Subcutaneous abdominal adipose tissue (tissue), 5 donors: ENCODE data around the gene SLC25A39.

Experiments
- H3K27ac ChIP-seq: one replicate; pipeline ENCODE4 v1.7.0; 2013; ENCODE audit warnings: low read depth, mild to moderate bottlenecking, inconsistent platforms, low read length, moderate library complexity
- H3K27me3 ChIP-seq, 5 donors: one replicate each; pipeline ENCODE4 v1.7.0; 2013; ENCODE audit warnings: low read length in 5 of 5, inconsistent platforms in 1 of 5; ENCODE audit not compliant: control insufficient read depth in 5 of 5, insufficient read depth in 4 of 5
- H3K36me3 ChIP-seq, 5 donors: one replicate each; pipeline ENCODE4 v1.7.0; 2013; ENCODE audit warnings: low read length in 5 of 5; ENCODE audit not compliant: control insufficient read depth in 5 of 5, insufficient read depth in 5 of 5
- H3K4me1 ChIP-seq, 5 donors: one replicate each; pipeline ENCODE4 v1.7.0; 2013; ENCODE audit warnings: low read length in 5 of 5, mild to moderate bottlenecking in 3 of 5, moderate library complexity in 1 of 5; ENCODE audit not compliant: control insufficient read depth in 5 of 5, insufficient read depth in 5 of 5
- H3K4me3 ChIP-seq, 5 donors: one replicate each; pipeline ENCODE4 v1.7.0; 2013; ENCODE audit warnings: low read length in 5 of 5, low read depth in 1 of 5
- H3K9ac ChIP-seq, 5 donors: one replicate each; pipeline ENCODE4 v1.7.0; 2013; ENCODE audit warnings: low read length in 5 of 5, mild to moderate bottlenecking in 4 of 5, moderate library complexity in 3 of 5
- H3K9me3 ChIP-seq, 5 donors: one replicate each; pipeline ENCODE4 v1.7.0; 2013; ENCODE audit warnings: low read length in 5 of 5; ENCODE audit not compliant: control insufficient read depth in 5 of 5
- donor health status: healthy.
- donor health status: healthy.
- donor health status: healthy.
- donor health status: healthy.
- donor health status: healthy.

The SLC25A39 gene

GRCh38 chr17:44362459-44362948 lies 37.9 kb upstream of the SLC25A39 start:
- Histone ChIP-seq H3K4me1 (peaks cover 0 to 35% (median 30%) of the 10 kb centered on the region in 5 donors), H3K27me3 (peaks cover 0 to 2% (median 0%) of the 10 kb centered on the region in 5 donors), H3K9ac (peak overlapping the region in 1 of 5 donors; percentile 72), H3K27ac (no peak overlapping the region), H3K4me3 (peak overlapping the region in 4 of 5 donors; percentile 64 to 74 (median 65)), H3K9me3 (no peaks in the 10 kb centered on the region), H3K36me3 (no peaks in the 10 kb centered on the region)

- Histone ChIP-seq H3K27ac (no peak overlapping the region), H3K9me3 (no peaks in the 10 kb centered on the region), H3K4me1 (peaks cover 0 to 30% (median 29%) of the 10 kb centered on the region in 5 donors), H3K36me3 (no peaks in the 10 kb centered on the region), H3K9ac (no peak overlapping the region), H3K27me3 (peaks cover 0 to 2% (median 0%) of the 10 kb centered on the region in 5 donors), H3K4me3 (no peak overlapping the region)
Measured at GRCh38 chr17:44361292-44362260, 37.0 kb upstream of the SLC25A39 start.

GRCh38 chr17:44360826-44361225 lies 36.2 kb upstream of the SLC25A39 start:
- peaks cover 0 to 27% (median 25%) of the 10 kb centered on the region in 5 donors for H3K4me1 ChIP-seq
- H3K27me3 ChIP-seq: peaks cover 0 to 2% (median 0%) of the 10 kb centered on the region in 5 donors
- H3K4me3 ChIP-seq: no peak overlapping the region
- H3K36me3 ChIP-seq: no peaks in the 10 kb centered on the region
- no peaks in the 10 kb centered on the region for H3K9me3 ChIP-seq
- no peak overlapping the region for H3K9ac ChIP-seq
- H3K27ac ChIP-seq: no peak overlapping the region

DNA sequence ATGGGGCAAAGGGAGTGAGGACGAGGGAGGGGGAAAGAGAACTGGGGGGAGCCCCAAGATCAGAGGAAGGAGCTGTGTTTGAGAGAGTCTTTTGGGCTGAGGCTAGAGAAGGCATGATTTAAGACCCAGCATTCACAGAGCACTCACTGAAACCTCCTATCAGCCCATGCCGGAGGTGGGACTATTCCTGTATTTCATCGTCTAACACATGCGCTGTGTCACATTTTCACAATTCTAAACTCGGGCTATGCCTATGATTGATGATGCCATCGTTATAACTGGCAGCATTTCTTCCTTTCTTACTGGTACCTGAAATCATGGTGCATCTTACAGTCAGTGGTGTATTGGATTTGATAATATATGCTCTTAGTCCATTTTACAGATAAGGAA lies 35.5 kb upstream of the SLC25A39 start:
- no peaks in the 10 kb centered on the region for H3K9me3 ChIP-seq
- H3K36me3 ChIP-seq: no peaks in the 10 kb centered on the region
- H3K4me3 ChIP-seq: no peak overlapping the region

GRCh38 chr17:44359458-44360143 lies 35.0 kb upstream of the SLC25A39 start:
- Histone ChIP-seq H3K36me3 (no peaks in the 10 kb centered on the region), H3K4me3 (no peak overlapping the region), H3K27ac (no peak overlapping the region), H3K27me3 (peaks cover 0 to 2% (median 0%) of the 10 kb centered on the region in 5 donors), H3K4me1 (peaks cover 0 to 21% (median 14%) of the 10 kb centered on the region in 5 donors), H3K9ac (no peak overlapping the region), H3K9me3 (no peaks in the 10 kb centered on the region)

More for the DNA sequence above, 35.5 kb upstream of the SLC25A39 start:
- H3K9ac ChIP-seq: no peak overlapping the region
- peaks cover 0 to 2% (median 0%) of the 10 kb centered on the region in 5 donors for H3K27me3 ChIP-seq
- H3K4me1 ChIP-seq: peaks cover 0 to 25% (median 18%) of the 10 kb centered on the region in 5 donors
- no peak overlapping the region for H3K27ac ChIP-seq

- Histone ChIP-seq H3K27ac (no peak overlapping the region), H3K4me1 (peaks cover 0 to 18% (median 15%) of the 10 kb centered on the region in 5 donors), H3K9ac (no peak overlapping the region)
Measured at GRCh38 chr17:44359006-44359405, 34.4 kb upstream of the SLC25A39 start.

GRCh38 chr17:44358066-44358465 lies 33.4 kb upstream of the SLC25A39 start:
- Histone ChIP-seq H3K4me1 (peaks cover 0 to 12% (median 11%) of the 10 kb centered on the region in 5 donors), H3K9me3 (no peaks in the 10 kb centered on the region), H3K27me3 (peaks cover 0 to 2% (median 0%) of the 10 kb centered on the region in 5 donors)

More at GRCh38 chr17:44359006-44359405, 34.4 kb upstream of the SLC25A39 start:
- H3K4me3 ChIP-seq: no peak overlapping the region
- peaks cover 0 to 2% (median 0%) of the 10 kb centered on the region in 5 donors for H3K27me3 ChIP-seq
- no peaks in the 10 kb centered on the region for H3K9me3 ChIP-seq
- no peaks in the 10 kb centered on the region for H3K36me3 ChIP-seq

DNA sequence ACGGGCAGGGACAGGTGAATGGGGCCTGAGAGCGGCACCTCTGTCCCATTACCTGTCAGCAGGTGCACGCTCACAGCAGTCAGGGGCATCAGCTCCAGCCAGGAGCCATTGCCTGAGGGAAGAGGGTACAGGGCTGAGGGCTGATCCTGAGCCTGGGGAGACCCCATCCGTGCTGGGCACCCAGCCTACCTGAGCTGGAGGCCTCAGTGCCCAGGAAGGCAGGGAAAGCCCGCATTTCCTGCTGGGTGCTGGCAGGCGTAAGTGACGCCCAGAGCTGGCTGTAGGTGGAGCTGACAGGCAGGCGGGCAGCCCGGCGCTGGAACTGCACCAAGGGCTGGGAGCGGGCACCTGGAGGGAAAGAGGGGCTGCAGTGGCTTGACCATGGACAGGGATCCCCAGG lies 31.6 kb upstream of the SLC25A39 start:
- H3K4me1 ChIP-seq: peaks cover 0 to 2% (median 0%) of the 10 kb centered on the region in 5 donors
- H3K36me3 ChIP-seq: peaks cover 0 to 20% (median 19%) of the 10 kb centered on the region in 5 donors
- no peak overlapping the region for H3K4me3 ChIP-seq
- no peaks in the 10 kb centered on the region for H3K9me3 ChIP-seq
- no peak overlapping the region for H3K9ac ChIP-seq
- no peaks in the 10 kb centered on the region for H3K27me3 ChIP-seq
- no peak overlapping the region for H3K27ac ChIP-seq

More at GRCh38 chr17:44358066-44358465, 33.4 kb upstream of the SLC25A39 start:
- peaks cover 0 to 2% (median under 1%) of the 10 kb centered on the region in 5 donors for H3K36me3 ChIP-seq
- H3K4me3 ChIP-seq: no peak overlapping the region
- H3K27ac ChIP-seq: no peak overlapping the region
- no peak overlapping the region for H3K9ac ChIP-seq

GRCh38 chr17:44355642-44356099 lies 31.0 kb upstream of the SLC25A39 start:
- no peaks in the 10 kb centered on the region for H3K9me3 ChIP-seq
- no peaks in the 10 kb centered on the region for H3K27me3 ChIP-seq
- H3K36me3 ChIP-seq: peaks cover 0 to 26% (median 25%) of the 10 kb centered on the region in 5 donors
- peaks cover 0 to 2% (median 0%) of the 10 kb centered on the region in 5 donors for H3K4me1 ChIP-seq
- no peak overlapping the region for H3K27ac ChIP-seq
- H3K9ac ChIP-seq: no peak overlapping the region
- no peak overlapping the region for H3K4me3 ChIP-seq
